SK-N-SH treated with all-trans-retinoic acid at 6 μM for 48 hours (cell line): ENCODE data around the gene RHBDL2.
"Not testable (repeated sequence)": the region's sequence is repeated elsewhere in the genome, so short reads cannot be mapped to it uniquely, and the experiment has no call there.

Source experiments
- ATAC-seq: fragments of 200-7000 bp; cut with Tn5 transposase; 3 replicates; pipeline ENCODE4 v1.9.1; 2020; ENCODE audit warnings: mild to moderate bottlenecking, moderate library complexity
- ARNTL ChIP-seq: fragments of 450-650 bp; formaldehyde crosslinking; IDR thresholded peaks from 2 replicates; pipeline ENCODE4 v1.5.0; 2020; ENCODE audit warnings: low read depth, mild to moderate bottlenecking, moderate library complexity, borderline replicate concordance
- BACH2 ChIP-seq: fragments of 250-450 bp; sonication (Bioruptor Pico); IDR thresholded peaks from 2 replicates; pipeline ENCODE4 v1.9.0; 2021; ENCODE audit warnings: mild to moderate bottlenecking, borderline replicate concordance
- CREB5 ChIP-seq: fragments of 250-450 bp; sonication (Bioruptor Pico); IDR thresholded peaks from 2 replicates; pipeline ENCODE4 v1.5.1; 2020; ENCODE audit warnings: low read depth, mild to moderate bottlenecking, moderate library complexity
- CSRNP3 ChIP-seq: fragments of 250-450 bp; sonication (Bioruptor Pico); IDR thresholded peaks from 2 replicates; pipeline ENCODE4 v1.5.1; 2021; ENCODE audit warnings: mild to moderate bottlenecking, moderate library complexity
- ESRRG ChIP-seq: fragments of 250-450 bp; sonication (Bioruptor Pico); IDR thresholded peaks from 2 replicates; pipeline ENCODE4 v1.6.1; 2021; ENCODE audit warnings: mild to moderate bottlenecking
- GLIS3 ChIP-seq: fragments of 250-450 bp; sonication (Bioruptor Pico); IDR thresholded peaks from 2 replicates; pipeline ENCODE4 v1.5.0; 2020; ENCODE audit warnings: mild to moderate bottlenecking, moderate library complexity
- PATZ1 ChIP-seq: fragments of 250-450 bp; sonication (Bioruptor Pico); IDR thresholded peaks from 2 replicates; pipeline ENCODE4 v1.8.0; 2020; ENCODE audit warnings: mild to moderate bottlenecking, moderate library complexity, borderline replicate concordance
- RARB ChIP-seq: fragments of 250-450 bp; sonication (Bioruptor Pico); IDR thresholded peaks from 2 replicates; pipeline ENCODE4 v1.8.0; 2021; ENCODE audit warnings: mild to moderate bottlenecking, moderate library complexity
- TCF4 ChIP-seq: fragments of 250-450 bp; sonication (Bioruptor Pico); IDR thresholded peaks from 2 replicates; pipeline ENCODE4 v1.8.0; 2021; ENCODE audit warnings: mild to moderate bottlenecking, moderate library complexity, borderline replicate concordance
- TOX ChIP-seq: fragments of 250-450 bp; sonication (Bioruptor Pico); IDR thresholded peaks from 2 replicates; pipeline ENCODE4 v1.8.0; 2021; ENCODE audit warnings: mild to moderate bottlenecking, moderate library complexity, borderline replicate concordance
- ZC3H10 ChIP-seq: fragments of 250-450 bp; sonication (Bioruptor Pico); IDR thresholded peaks from 2 replicates; pipeline ENCODE4 v1.5.1; 2021; ENCODE audit warnings: mild to moderate bottlenecking, moderate library complexity
- ZFP3 ChIP-seq: fragments of 250-450 bp; sonication (Bioruptor Pico); IDR thresholded peaks from 2 replicates; pipeline ENCODE4 v1.5.0; 2020; ENCODE audit warnings: mild to moderate bottlenecking, moderate library complexity
- ZFP30 ChIP-seq: fragments of 450-650 bp; formaldehyde crosslinking; IDR thresholded peaks from 2 replicates; pipeline ENCODE4 v1.5.0; 2022; ENCODE audit warnings: mild to moderate bottlenecking, moderate library complexity
- ZNF565 ChIP-seq: fragments of 450-650 bp; formaldehyde crosslinking; conservative IDR thresholded peaks from 2 replicates; pipeline ENCODE4 v1.5.0; 2020; ENCODE audit warnings: low read depth, mild to moderate bottlenecking, moderate library complexity
- ZNF70 ChIP-seq: fragments of 450-650 bp; formaldehyde crosslinking; IDR thresholded peaks from 2 replicates; pipeline ENCODE4 v1.5.0; 2020; ENCODE audit warnings: mild to moderate bottlenecking, moderate library complexity
- ZNF8 ChIP-seq: fragments of 450-650 bp; formaldehyde crosslinking; IDR thresholded peaks from 2 replicates; pipeline ENCODE4 v1.5.0; 2020; ENCODE audit warnings: mild to moderate bottlenecking, moderate library complexity

RHBDL2 gene

GRCh38 chr1:38848071-38848470 is 93.6 kb downstream of the RHBDL2 start (continued):
- no peak for TF ChIP-seq ZNF565
- TF ChIP-seq ZFP3 (CRISPR knock-in tag) = no peak
- TF ChIP-seq TOX (CRISPR knock-in tag) = no peak
- TF ChIP-seq, all 23 proteins: peak for 0

DNA sequence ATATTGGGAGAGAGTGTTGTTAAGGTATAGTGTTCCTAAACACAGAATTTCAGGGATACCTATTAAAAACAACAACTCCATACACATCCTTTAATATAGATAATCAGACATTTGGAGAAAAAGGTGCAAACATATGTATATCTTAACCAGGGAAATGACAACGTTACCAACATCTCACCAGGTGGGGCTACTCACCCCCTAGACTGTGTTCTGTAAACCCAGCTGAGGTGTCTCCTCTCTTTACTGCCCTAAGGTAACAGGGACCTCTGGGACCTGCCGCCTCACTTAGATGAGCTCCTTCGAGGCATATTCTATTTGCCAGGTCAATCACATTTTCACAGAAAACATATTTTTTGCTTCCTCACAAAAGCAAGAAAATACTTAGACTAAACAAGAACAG is 95.4 kb downstream of the RHBDL2 start:
- TF ChIP-seq GLIS3 (CRISPR knock-in tag) = no peak
- no peak for TF ChIP-seq BACH2 (CRISPR knock-in tag)
- no peak for ATAC-seq

DNA sequence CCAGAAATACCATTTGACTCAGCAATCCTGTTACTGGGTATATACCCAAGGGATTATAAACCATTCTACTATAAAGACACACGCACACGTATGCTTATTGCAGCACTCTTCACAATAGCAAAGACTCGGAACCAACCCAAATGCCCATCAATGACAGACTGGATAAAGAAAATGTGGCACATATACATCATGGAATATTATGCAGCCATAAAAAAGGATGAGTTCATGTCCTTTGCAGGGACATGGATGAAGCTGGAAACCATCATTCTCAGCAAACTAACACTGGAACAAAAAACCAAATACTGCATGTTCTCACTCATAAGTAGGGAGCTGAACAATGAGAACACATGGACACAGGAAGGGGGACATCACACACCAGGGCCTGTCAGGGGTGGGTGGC is 96.5 kb downstream of the RHBDL2 start:
- not testable (repeated sequence) for ATAC-seq

- TF ChIP-seq ZNF70 (CRISPR knock-in tag) (no peak), CREB5 (CRISPR knock-in tag) (no peak), ZFP30 (no peak), ESRRG (CRISPR knock-in tag) (no peak), PATZ1 (CRISPR knock-in tag) (no peak), TCF4 (CRISPR knock-in tag) (no peak), ZNF8 (CRISPR knock-in tag) (no peak), ZNF565 (no peak), ZC3H10 (CRISPR knock-in tag) (no peak), RARB (CRISPR knock-in tag) (no peak)
- no peak for ATAC-seq
Observed at GRCh38 chr1:38840281-38840680, 101.3 kb downstream of the RHBDL2 start.

GRCh38 chr1:38839363-38839762 is 102.3 kb downstream of the RHBDL2 start:
- no peak for ATAC-seq
- TF ChIP-seq ZFP30 (no peak), ZNF565 (no peak), ZNF70 (CRISPR knock-in tag) (no peak), ARNTL (CRISPR knock-in tag) (no peak), TOX (CRISPR knock-in tag) (no peak), CSRNP3 (CRISPR knock-in tag) (no peak), ESRRG (CRISPR knock-in tag) (no peak)

DNA sequence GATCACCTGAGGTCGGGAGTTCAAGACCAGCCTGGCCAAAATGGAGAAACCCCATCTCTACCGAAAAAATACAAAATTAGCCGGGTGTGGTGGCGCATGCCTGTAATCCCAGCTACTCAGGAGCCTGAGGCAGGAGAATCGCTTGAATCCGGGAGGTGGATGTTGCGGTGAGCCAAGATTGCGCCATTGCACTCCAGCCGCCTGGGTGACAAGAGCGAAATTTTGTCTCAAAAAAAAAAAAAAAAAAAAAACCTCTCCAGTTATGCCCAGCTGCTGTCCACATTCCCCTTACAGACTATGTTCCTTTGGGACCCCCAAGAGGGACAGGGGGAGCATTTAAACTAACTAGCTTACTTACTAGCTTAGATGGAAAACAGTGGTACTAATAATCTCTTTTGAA is 105.3 kb downstream of the RHBDL2 start:
- ATAC-seq = not testable (repeated sequence)
